Activated naive CD8-positive, alpha-beta T cell treated with anti-CD3 and anti-CD28 coated beads for 36 hours (primary cell): Measurements from ENCODE around the gene FAHD2B. TPM values are rescaled to one million over a fixed set of nuclear protein-coding genes. Genes with fewer than 3 reads are reported as not detected.
"Not testable (repeated sequence)": the region's sequence is repeated elsewhere in the genome, so short reads cannot be mapped to it uniquely, and the experiment has no call there.

Experiments
- DNase-seq: peaks from one replicate; pipeline ENCODE4 v3.0.0; 2021
- H3K27ac Mint-ChIP-seq: one replicate; pipeline ENCODE4 v1.8.0; 2022; ENCODE audit warnings: mild to moderate bottlenecking, moderate library complexity, mixed read lengths
- H3K27me3 Mint-ChIP-seq: one replicate; pipeline ENCODE4 v1.8.0; 2022; ENCODE audit warnings: mild to moderate bottlenecking, mixed read lengths
- H3K36me3 Mint-ChIP-seq: one replicate; pipeline ENCODE4 v1.8.0; 2021; ENCODE audit warnings: mild to moderate bottlenecking, mixed read lengths
- H3K4me1 Mint-ChIP-seq: one replicate; pipeline ENCODE4 v1.8.0; 2021; ENCODE audit warnings: mixed read lengths
- H3K4me3 Mint-ChIP-seq: one replicate; pipeline ENCODE4 v1.8.0; 2022; ENCODE audit warnings: mild to moderate bottlenecking, moderate library complexity, mixed read lengths
- H3K9me3 Mint-ChIP-seq: one replicate; pipeline ENCODE4 v1.8.0; 2022; ENCODE audit warnings: mixed read lengths
- total RNA-seq, 2 experiments: library from RNA; stranded (reverse); gene quantifications; one replicate each; pipeline ENCODE4 v1.2.3, GENCODE V29; 2021

FAHD2B gene
- total RNA-seq, 2 experiments from 2014 or later, result 19.3 to 20.5 TPM

- H3K27me3 Mint-ChIP-seq, H3K9me3 Mint-ChIP-seq, DNase-seq, H3K4me3 Mint-ChIP-seq, H3K4me1 Mint-ChIP-seq, H3K36me3 Mint-ChIP-seq, H3K27ac Mint-ChIP-seq: not testable (repeated sequence)
These were observed 11.2 kb downstream of the FAHD2B start for GRCh38 chr2:97083516-97083915.

- not testable (repeated sequence) for H3K9me3 Mint-ChIP-seq, H3K36me3 Mint-ChIP-seq, H3K27me3 Mint-ChIP-seq, H3K4me1 Mint-ChIP-seq, H3K4me3 Mint-ChIP-seq, H3K27ac Mint-ChIP-seq, DNase-seq
These were observed 12.5 kb downstream of the FAHD2B start for GRCh38 chr2:97082206-97082605.

- not testable (repeated sequence) for H3K36me3 Mint-ChIP-seq, DNase-seq, H3K27ac Mint-ChIP-seq, H3K9me3 Mint-ChIP-seq, H3K4me3 Mint-ChIP-seq, H3K4me1 Mint-ChIP-seq, H3K27me3 Mint-ChIP-seq
These were observed 13.8 kb downstream of the FAHD2B start for GRCh38 chr2:97080855-97081254.

- not testable (repeated sequence) for H3K27me3 Mint-ChIP-seq, H3K4me3 Mint-ChIP-seq, H3K27ac Mint-ChIP-seq, H3K36me3 Mint-ChIP-seq, DNase-seq, H3K9me3 Mint-ChIP-seq, H3K4me1 Mint-ChIP-seq
These were observed 17.5 kb downstream of the FAHD2B start for GRCh38 chr2:97077213-97077612.

GRCh38 chr2:97070915-97071314 is 23.8 kb downstream of the FAHD2B start:
- H3K4me3 Mint-ChIP-seq, H3K9me3 Mint-ChIP-seq, DNase-seq, H3K4me1 Mint-ChIP-seq, H3K36me3 Mint-ChIP-seq, H3K27me3 Mint-ChIP-seq, H3K27ac Mint-ChIP-seq: not testable (repeated sequence)

- H3K4me1 Mint-ChIP-seq, H3K9me3 Mint-ChIP-seq, DNase-seq, H3K27me3 Mint-ChIP-seq, H3K4me3 Mint-ChIP-seq, H3K36me3 Mint-ChIP-seq, H3K27ac Mint-ChIP-seq: not testable (repeated sequence)
These were observed 26.0 kb downstream of the FAHD2B start for GRCh38 chr2:97068722-97069121.

GRCh38 chr2:97068074-97068473 is 26.6 kb downstream of the FAHD2B start:
- H3K4me1 Mint-ChIP-seq, result no peaks in the 10 kb centered on the region
- DNase-seq, result no peak
- H3K9me3 Mint-ChIP-seq, result no peaks in the 10 kb centered on the region
- H3K27ac Mint-ChIP-seq, result no peak overlapping the region
- H3K4me3 Mint-ChIP-seq, result no peak overlapping the region
- H3K36me3 Mint-ChIP-seq, result no peaks in the 10 kb centered on the region
- peaks cover 5% of the 10 kb centered on the region for H3K27me3 Mint-ChIP-seq

- peaks cover 5% of the 10 kb centered on the region for H3K27me3 Mint-ChIP-seq
- H3K4me1 Mint-ChIP-seq, result no peaks in the 10 kb centered on the region
- H3K27ac Mint-ChIP-seq, result no peak overlapping the region
- no peaks in the 10 kb centered on the region for H3K36me3 Mint-ChIP-seq
- H3K9me3 Mint-ChIP-seq, result no peaks in the 10 kb centered on the region
- no peak for DNase-seq
- no peak overlapping the region for H3K4me3 Mint-ChIP-seq
These were observed 27.2 kb downstream of the FAHD2B start for GRCh38 chr2:97067279-97068004.

- H3K36me3 Mint-ChIP-seq, DNase-seq, H3K4me1 Mint-ChIP-seq, H3K27ac Mint-ChIP-seq, H3K9me3 Mint-ChIP-seq, H3K4me3 Mint-ChIP-seq, H3K27me3 Mint-ChIP-seq: not testable (repeated sequence)
These were observed 28.7 kb downstream of the FAHD2B start for GRCh38 chr2:97066030-97066429.

GRCh38 chr2:97062020-97062419 is 32.7 kb downstream of the FAHD2B start:
- H3K27me3 Mint-ChIP-seq, H3K4me3 Mint-ChIP-seq, H3K27ac Mint-ChIP-seq, H3K4me1 Mint-ChIP-seq, H3K36me3 Mint-ChIP-seq, DNase-seq, H3K9me3 Mint-ChIP-seq: not testable (repeated sequence)

GRCh38 chr2:97059782-97060181 is 34.9 kb downstream of the FAHD2B start:
- H3K4me1 Mint-ChIP-seq, H3K36me3 Mint-ChIP-seq, H3K4me3 Mint-ChIP-seq, H3K9me3 Mint-ChIP-seq, H3K27ac Mint-ChIP-seq, H3K27me3 Mint-ChIP-seq, DNase-seq: not testable (repeated sequence)

- not testable (repeated sequence) for H3K9me3 Mint-ChIP-seq, H3K27ac Mint-ChIP-seq, H3K36me3 Mint-ChIP-seq
These were observed 38.5 kb downstream of the FAHD2B start for GRCh38 chr2:97056150-97056549.

GRCh38 chr2:97050032-97050431 is 44.6 kb downstream of the FAHD2B start:
- not testable (repeated sequence) for DNase-seq, H3K36me3 Mint-ChIP-seq, H3K4me1 Mint-ChIP-seq, H3K27ac Mint-ChIP-seq, H3K9me3 Mint-ChIP-seq, H3K4me3 Mint-ChIP-seq, H3K27me3 Mint-ChIP-seq

More at GRCh38 chr2:97056150-97056549, 38.5 kb downstream of the FAHD2B start:
- DNase-seq, H3K27me3 Mint-ChIP-seq, H3K4me3 Mint-ChIP-seq, H3K4me1 Mint-ChIP-seq: not testable (repeated sequence)

GRCh38 chr2:97048448-97048847 is 46.2 kb downstream of the FAHD2B start:
- H3K4me3 Mint-ChIP-seq, H3K36me3 Mint-ChIP-seq, H3K27ac Mint-ChIP-seq, H3K4me1 Mint-ChIP-seq, DNase-seq, H3K27me3 Mint-ChIP-seq, H3K9me3 Mint-ChIP-seq: not testable (repeated sequence)

GRCh38 chr2:97046676-97047075 is 48.0 kb downstream of the FAHD2B start:
- H3K36me3 Mint-ChIP-seq, H3K9me3 Mint-ChIP-seq, H3K27me3 Mint-ChIP-seq, H3K4me1 Mint-ChIP-seq, DNase-seq, H3K4me3 Mint-ChIP-seq, H3K27ac Mint-ChIP-seq: not testable (repeated sequence)

GRCh38 chr2:97045895-97046499 is 48.7 kb downstream of the FAHD2B start:
- H3K27ac Mint-ChIP-seq, H3K4me3 Mint-ChIP-seq, DNase-seq, H3K27me3 Mint-ChIP-seq, H3K36me3 Mint-ChIP-seq, H3K9me3 Mint-ChIP-seq, H3K4me1 Mint-ChIP-seq: not testable (repeated sequence)
